GM21576 (cell line): ENCODE data around the gene NRAP.

Source experiments
- ATAC-seq: cut with Tn5 transposase; IDR thresholded peaks from one replicate; pipeline ENCODE4 v1.9.1; 2021; ENCODE audit warnings: mild to moderate bottlenecking, moderate library complexity; ENCODE audit not compliant: unreplicated experiment

The NRAP gene

DNA sequence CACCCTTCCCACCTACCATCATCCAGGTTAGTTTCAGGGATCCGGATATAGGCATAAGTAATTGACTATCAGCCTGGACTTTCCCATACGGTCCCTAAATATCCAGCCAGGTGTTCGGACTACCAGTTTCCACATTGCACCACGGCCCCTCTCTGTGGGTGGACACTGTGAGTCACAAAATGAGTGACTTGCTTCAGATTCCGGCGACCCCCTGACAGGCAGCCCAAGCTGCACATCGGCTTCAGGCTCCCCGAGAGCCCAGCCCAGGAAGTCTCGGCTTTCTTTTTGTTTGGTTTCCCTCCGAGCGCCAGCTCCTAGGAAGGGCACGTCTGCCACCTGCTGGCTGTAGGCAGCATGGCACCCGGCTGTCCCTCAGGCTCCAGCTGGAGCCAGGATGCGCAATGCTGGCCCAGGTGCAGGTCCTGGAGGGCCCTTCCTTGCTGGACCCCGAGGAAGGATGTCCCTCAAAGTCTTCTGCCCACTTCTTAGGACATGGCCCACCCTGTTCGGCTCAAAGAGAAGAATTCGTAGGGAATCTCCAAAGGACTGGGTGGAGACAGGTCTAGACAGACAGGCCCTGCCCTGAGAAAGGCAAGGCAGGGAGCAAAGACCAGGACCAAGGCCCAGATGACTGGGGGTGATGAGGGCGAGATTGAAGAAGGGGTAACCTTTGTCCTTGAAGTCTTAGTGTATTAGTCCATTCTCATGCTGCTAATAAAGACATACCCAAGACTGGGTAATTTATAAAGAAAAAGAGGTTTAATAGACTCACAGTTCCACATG is 100.3 kb downstream of the NRAP start:
- peak; percentile 96 for ATAC-seq

DNA sequence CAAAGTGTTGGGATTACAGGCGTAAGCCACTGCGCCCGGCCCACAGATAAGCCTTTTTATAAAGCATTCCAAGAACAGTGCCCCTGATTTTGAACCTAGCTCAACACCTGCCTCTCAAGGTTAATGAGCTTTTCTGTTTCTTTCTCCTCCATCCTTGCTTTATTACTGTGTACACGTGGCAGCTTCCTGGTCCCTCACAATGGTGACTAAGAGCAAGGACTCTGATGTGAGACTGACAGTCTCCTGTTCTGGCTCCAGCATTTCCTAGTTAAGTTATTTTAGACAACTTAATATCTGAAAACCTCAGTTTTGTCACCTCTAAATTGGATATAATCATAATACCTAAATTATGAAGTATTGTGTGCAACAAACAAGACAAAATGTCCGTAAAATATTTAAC is 101.1 kb downstream of the NRAP start:
- no peak for ATAC-seq

DNA sequence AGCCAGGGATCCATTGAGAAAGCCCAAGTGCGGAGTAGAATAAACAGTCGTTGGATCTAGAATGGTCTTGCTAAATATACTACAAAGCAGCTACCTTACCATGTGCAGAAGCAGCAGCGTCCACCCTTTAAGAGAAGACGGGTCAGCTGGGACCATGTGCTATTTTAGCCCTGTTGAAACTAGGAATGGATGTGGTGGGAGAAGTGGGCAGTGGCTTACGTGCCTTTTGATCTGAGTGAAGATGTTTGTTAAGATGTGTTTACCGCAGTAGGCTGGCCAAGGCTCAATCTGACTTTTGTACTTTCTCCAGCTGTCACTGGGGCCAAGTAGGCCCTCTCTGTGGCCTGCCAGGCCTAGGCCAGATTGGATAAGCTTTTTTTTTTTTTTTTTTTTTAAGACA is 101.8 kb downstream of the NRAP start:
- no peak for ATAC-seq

DNA sequence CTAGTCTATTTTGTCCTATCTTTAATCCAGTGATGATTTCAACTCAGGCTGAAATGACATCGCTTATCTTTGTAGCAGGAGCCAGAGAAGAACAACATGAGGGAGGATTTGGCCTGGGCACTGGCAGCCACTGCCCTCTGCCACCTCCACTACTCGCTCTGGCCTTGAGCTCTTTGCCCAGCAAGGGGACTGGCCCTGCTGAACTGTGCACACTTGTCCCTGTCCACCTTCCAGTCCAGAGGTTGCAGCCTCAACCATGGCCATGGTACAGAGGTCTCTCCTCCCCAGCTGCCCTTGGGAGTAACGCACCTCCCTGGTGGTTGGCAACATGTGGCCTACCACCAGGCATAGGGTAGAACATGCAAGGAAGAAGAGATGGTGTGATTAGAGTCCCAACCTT is 102.6 kb downstream of the NRAP start:
- ATAC-seq = no peak

DNA sequence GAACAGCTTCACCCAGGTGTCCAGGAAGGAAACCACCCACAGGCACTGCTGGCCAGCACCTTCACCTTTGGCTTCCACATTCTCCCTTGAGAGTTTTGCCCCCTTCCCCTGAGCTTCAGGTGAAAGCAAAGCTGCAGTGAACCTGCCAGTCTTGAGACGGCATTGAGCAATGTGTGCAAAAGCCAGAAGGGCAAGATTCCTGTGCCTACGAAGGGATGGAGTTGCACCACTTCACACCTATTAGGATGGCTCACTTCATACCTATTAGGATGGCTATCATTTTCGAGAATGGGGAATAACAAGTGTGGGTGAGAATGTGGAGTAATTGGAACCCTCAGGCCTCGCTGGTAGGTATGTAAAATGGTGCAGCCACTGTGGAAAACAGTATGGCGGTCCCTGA is 103.8 kb downstream of the NRAP start:
- no peak for ATAC-seq

DNA sequence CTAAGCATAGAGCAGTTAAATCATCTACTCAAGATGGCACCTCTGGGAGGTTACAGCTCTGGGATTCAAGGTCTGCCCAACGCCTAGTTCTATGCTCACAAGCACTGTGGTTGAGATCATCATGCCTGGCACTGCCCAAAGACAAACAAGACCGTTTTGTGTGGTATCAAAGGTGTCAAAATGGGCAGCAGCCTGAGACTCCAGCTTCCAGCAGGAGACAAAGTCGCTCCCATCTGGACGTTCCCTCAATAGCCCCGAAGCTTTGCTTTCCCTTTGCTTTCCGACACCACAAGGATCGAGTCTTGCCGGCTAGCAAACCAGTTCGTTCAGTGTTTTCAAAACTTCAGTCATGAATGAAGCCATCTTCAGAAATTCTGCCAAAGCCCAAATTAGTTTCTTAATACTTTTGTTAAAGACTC is 105.9 kb downstream of the NRAP start:
- no peak for ATAC-seq

DNA sequence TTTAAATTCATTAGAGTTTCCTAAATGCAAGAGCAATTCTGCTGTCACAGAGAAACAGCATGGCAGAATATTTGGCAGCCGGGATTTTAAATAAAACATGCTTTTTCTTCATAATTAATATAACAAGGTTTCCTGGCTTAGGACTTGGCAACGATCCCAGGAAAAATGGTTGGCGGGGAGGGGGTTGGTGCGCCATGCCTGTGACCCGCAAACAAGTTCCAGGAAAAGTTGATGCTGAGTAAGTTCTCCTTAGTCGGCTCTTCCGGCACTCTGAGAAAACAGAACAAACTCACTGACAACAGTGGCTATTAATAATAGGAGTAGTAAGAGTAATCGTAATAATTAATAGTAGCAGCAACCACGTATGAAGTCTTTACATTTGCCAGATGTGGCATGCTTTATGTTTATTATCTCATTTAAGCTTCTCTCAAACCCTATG is 106.4 kb downstream of the NRAP start:
- no peak for ATAC-seq

DNA sequence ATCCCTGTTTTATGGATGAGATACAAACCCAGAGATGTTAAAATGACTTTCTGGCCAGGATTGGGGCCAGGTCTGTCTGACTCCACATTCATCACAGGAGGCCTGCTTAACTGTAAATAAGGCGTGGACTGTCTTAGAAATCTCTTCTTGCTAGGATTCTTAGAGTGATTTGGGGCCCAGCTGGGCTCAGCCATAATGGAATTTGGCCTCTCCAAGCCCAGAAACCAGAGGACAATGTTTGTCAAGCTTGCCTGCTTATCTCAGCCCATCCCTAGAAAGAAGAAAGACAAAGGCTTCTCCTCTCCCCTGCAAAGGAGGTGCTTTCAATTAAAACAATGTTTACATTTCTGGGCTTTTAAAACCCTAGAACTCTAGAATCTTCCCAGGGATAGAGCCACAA is 108.1 kb downstream of the NRAP start:
- no peak for ATAC-seq

DNA sequence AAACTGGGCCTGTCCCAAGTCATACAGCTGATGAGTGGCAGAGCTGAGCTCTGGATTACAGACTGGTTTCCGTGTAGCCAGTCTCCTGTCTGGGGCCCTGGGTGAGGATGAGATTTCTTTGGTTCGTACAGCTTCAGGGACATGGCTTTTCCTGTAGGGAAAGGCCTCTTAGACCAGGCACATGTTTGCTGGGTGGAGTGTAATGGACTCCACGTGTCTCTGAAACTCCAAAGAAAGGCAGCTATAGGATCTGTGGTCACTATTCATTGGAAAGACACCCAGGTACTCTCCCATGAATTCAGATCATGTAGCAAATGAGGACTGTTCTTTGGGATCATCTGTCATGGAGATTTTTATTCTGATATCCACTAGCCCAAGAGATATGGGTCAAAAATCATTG is 108.6 kb downstream of the NRAP start:
- ATAC-seq = no peak

DNA sequence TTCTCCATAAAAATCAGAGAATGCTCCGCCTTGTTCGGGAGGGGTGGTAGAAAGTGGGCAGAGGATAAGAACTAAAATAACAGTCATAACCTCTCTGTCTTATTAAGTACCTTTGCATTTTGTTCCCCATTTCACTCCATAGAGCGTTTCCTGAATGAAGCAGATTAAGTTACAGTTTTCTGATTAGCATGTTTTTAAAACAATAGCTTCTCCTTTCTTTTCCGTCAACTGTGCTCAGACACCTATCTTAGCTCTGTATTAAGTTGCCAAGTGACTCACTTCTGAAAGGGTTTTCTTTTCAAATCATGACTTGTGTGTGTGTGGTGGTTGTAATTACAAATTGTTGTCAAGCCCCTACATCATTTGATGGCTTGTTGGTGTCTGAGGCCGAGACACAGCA is 109.6 kb downstream of the NRAP start:
- ATAC-seq = no peak

DNA sequence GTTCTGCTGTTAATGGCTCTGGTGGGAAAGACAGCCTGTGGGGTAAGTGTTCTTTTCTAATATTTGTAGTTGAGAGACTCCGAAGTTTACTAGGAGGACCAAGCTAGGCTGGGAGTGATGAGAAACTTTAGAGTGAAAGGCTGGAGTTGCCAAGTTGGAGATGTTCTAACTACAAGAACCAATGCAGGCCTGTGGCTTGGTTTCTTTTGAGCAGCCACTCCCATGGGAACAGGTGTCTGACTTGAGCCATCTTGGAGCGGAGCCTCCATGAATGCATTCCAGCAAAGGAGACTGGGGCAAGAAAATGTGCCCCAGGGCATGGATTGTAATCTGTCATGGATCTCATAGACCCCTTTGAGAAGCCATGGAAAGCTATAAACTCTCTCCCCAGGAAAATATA is 110.7 kb downstream of the NRAP start:
- ATAC-seq = no peak

DNA sequence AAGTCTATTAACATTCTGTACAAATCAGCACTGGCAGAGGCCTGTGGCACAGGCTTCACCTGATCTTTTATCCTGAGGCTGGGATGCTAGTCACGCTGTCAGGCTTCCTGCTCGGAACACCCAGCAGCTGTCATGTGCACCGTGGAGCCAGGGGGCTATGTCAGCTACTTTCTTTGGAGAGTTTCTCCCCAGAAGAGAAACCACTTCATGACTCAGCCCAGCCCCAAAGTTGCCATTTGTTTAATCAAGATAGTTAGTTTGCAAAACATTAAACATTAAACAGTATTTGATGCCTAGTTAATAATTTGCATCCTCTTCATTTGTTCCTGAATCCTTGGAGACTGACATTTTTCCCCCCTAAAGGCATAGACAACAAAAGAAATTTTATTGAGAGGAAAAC is 111.1 kb downstream of the NRAP start, which contains the start of gene HABP2:
HABP2 (plus strand) TSS at position 353 of the 400 bp plus-strand sequence. CDS start 69 bp downstream, outside the sequence.
- ATAC-seq = no peak

DNA sequence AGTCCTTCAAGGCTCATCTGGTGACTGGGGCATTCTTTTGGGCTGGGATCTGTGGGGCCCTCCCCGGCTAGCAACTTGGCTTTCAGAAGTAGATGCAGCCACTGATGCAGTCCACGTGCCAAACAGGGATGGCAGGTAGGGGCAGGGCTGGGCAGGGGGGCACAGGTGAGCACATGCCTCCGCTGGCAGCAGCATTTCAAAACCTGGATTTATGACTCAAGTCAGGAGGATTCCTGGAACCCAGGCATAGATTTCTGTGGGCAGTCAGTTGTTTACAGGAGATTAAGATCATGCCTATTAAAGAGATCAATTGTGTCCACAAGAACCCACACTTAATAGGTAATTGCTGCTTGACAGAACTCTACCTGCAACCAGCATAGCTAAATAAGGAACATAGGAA is 111.8 kb downstream of the NRAP start:
- ATAC-seq = no peak

DNA sequence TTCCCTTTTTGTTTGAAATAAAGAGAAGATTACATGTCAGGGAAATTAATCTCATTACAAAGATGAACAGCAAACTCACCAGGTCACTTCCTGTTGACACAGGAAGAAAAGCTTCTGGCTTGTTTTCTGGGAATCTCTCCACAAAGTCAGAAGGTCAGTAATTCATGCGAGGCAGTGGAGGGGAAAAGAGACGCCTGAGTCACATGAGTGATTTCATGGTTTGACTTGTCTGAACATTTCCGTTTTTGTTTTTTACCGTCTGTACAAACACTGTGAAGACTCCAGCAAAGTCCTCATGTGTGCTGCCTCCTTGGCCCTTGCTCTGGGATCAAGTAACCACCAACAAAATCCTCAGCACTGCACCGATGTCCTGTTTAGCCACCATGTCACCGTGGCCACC is 113.5 kb downstream of the NRAP start:
- peak; percentile 50 for ATAC-seq

DNA sequence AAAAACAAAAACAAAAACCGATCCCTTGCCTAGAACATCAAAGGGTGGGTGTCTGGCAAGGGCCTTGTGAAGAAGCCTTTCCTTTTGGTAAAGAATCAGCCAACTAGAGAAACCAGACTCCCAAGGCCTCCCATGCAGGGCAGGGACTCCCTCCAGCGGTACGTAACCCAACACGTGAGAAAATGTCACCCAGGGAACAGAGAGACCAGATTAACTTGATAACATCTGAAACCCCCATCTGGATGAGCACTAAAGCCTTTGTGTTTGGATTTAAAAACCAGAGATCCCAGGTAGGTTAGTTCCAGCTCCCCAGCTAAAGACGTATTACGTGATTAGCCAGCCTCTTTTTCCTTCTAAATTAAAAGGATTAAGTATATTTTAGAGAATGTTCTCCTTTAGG is 114.0 kb downstream of the NRAP start:
- ATAC-seq = no peak

DNA sequence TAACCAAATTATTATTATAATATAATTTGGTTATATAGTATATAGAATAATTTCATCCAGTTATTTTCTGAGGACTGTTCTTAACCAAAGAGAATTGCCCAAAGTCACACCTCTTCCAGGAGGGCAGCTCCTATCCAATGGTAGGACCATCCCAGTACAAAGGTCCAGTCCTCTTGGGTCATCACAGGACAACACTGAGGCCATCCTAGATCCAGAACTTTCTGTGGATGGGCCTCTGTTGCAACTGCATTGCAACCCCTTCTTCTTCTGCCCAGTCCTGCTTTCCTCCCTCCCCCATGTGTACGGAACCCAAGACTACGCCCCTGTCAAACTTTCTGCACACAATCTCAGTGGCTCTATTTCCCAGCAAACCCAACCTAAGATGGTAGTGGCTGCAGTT is 116.4 kb downstream of the NRAP start:
- no peak for ATAC-seq

DNA sequence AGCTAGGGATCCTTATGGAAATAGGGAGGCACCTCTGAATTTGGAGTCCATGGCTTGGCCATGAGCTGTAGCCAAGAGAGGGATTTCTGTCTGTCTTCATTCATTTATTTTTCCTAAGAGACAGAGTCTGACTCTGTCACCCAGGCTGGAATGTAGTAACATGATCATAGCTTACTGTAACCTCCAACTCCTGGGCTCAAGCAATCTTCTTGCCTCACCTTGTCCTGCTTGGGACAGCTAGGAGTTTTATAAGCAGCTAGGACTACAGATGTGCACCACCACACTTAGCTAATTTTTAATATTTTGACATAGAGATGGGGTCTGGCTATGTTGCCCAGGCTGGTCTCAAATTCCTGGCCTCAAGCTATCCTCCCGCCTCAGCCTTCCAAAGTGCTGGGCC is 119.4 kb downstream of the NRAP start:
- ATAC-seq = no peak

DNA sequence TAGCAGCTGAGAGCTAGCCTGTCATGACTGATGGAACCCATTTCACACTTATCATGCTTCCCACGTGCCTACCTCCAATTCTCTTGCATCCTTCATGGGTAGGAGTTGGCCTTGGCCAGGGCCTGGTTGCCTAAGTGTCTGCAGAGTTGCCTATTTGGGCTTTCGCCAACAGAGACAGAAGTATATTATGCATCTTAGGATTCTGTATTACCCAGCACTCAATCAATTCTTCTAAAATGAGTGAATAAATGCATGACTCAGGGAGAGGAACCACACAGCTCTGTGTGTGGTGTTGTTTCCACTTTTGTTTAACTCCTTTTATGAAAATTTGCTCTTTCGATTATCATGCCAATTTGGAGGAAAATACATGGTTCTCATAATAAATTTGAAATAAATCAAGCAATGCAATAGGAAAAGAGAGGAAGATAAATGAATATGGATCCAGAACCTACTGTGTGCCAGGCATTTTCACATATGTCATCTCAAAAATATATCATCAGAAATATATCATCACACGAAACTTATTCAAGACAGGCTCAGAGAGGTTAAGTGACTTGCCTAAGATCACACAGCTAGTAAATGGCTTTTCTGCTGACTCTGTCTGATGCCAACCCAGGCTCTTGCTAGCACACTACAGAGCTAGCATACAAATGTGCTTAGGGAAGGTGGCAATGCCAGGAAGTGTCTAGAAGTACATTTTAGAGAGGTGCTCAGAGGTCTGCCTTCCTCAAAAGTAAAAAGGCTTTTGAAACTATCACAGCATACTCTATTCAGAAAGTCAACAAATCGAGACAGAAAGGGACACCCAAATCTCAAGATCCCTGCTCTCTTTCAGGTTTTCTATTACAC is 120.5 kb downstream of the NRAP start:
- ATAC-seq = no peak

DNA sequence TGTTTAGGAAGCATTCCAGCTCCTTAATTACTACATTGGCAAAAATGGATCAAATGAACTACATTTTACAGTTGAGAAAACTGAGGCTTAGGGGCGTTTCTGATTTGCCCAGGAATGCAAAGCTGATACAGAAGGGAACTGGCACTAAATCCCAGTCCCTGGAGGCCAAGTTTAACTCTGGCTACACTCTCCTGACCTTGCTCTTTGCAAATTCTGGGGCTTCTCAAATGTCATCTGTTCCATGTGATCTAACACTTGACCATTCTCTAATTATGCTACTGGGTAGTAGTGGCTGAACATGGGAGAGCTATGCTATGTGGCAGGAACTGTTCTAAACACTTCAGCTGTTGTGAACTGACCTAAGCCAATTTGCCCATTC is 122.3 kb downstream of the NRAP start:
- no peak for ATAC-seq

DNA sequence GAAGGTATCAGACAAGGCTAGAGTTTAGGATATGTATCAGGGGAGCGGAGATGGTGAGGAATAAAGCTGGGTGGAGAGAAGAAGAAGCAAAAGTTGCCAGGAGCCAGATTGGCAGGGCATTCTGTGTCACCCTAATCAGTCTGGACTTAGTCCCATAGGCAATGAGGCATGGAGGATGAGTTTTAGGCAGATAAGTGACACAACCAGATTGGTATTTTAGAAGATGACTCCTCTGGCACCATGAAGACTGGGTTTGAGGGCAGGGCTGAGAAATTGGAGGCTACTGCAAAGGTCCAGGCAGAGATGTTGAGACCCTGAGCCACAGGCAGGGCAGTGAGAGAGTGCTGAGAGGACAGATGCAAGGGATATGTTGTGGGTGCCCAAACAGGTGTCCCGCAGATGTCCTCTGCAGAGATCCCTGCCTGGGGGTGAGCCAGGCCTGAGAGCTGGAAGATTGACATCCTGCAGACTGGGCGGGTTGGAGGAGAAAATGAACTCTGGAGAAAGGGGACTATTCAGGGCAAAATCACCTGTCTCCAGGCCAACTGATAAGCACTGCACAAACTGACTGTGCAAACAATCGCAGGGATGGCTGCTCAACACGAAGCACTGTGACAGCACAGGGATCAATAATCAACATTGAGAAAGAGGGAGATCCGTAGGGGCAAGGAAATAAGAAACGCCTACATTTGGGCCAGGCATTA is 122.8 kb downstream of the NRAP start:
- ATAC-seq = no peak

DNA sequence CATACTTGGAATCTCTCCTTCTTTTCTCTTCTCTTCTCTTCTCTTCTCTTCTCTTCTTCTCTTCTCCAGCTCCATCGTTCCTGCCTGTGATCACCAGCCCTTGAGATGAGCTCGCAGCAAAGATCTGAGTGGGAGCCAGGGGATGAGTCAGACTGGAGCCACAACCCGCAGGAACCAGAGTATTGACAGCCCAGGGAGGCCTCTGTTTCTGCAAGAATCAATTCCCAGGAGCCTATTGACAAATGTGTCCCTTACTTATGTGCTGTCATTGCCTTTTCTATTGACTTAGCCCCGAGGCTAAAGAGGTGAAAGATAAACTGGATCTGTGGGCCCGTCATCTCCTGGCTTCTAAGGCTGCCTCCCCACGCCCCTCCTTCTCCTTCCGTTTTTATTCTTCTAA is 124.1 kb downstream of the NRAP start:
- no peak for ATAC-seq
